ENCODE data around the gene OR6N2. TPM values are rescaled to one million over a fixed set of nuclear protein-coding genes. Genes with fewer than 3 reads are reported as not detected.
A peak's percentile ranks its signal among the peaks of the same experiment; 100 is the strongest.

Gene OR6N2
- polyA plus RNA-seq, 3 donors = not detected

- Histone ChIP-seq H3K36me3 (replicated peaks in 1 of 2; ENCODE audit: control insufficient read depth in 1 of 2, insufficient read depth in 2 of 2, low read length in 2 of 2) (no peaks in the 10 kb centered on the region), H3K4me2 (replicated peaks; ENCODE audit: extremely low read depth, low read length, poor library complexity, severe bottlenecking) (peak overlapping the region; percentile 45), H3K4me3 (replicated peaks in 1 of 3; ENCODE audit: low read depth in 2 of 3, low read length in 3 of 3) (peak overlapping the region in 1 of 3 experiments; percentile 46), H4K20me1 (ENCODE audit: insufficient read depth, low read length) (no peaks in the 10 kb centered on the region), H3K27ac (ENCODE audit: low read depth in 1 of 2, low read length in 2 of 2) (peak overlapping the region in 1 of 2 donors; percentile 25), H3K9ac (ENCODE audit: insufficient read depth, low read length, poor library complexity, severe bottlenecking) (no peak overlapping the region), H3K4me1 (ENCODE audit: control insufficient read depth in 1 of 2, insufficient read depth in 2 of 2, low read length in 2 of 2) (peaks cover 49 to 56% of the 10 kb centered on the region in 2 donors), H3K27me3 (ENCODE audit: control insufficient read depth in 2 of 2, insufficient read depth in 2 of 2, low read length in 2 of 2) (no peaks in the 10 kb centered on the region), H2AFZ (ENCODE audit: insufficient read depth, low read depth, low read length, poor library complexity, severe bottlenecking) (no peak overlapping the region), H3K9me3 (replicated peaks in 1 of 2; ENCODE audit: control insufficient read depth in 1 of 2, insufficient read depth in 1 of 2, low read length in 2 of 2) (no peaks in the 10 kb centered on the region), H3K79me2 (ENCODE audit: insufficient read depth, low read length) (peaks cover 58% of the 10 kb centered on the region)
- DNase-seq = no peak
- Mint-ChIP-seq H3K4me1 (peaks cover 53% of the 10 kb centered on the region), H3K27ac (peak overlapping the region in 2 of 7 donors; percentile 13 to 81), H3K4me3 (no peak overlapping the region), H3K36me3 (no peaks in the 10 kb centered on the region), H3K27me3 (ENCODE audit: low read depth in 3 of 3) (no peaks in the 10 kb centered on the region), H3K9me3 (peaks cover 0 to 5% (median 0%) of the 10 kb centered on the region in 7 donors)
- WGBS (ENCODE audit: insufficient coverage) = 98% methylated on average over 4 of the region's 6 CpGs
- no peak for TF ChIP-seq CTCF (IDR thresholded peaks at IDR 0.05)
- intact Hi-C loops (cut with micrococcal nuclease) = no loop called here
Observed at GRCh38 chr1:158794247-158794646, 13.2 kb upstream of the OR6N2 start.

GRCh38 chr1:158793604-158794003 is 12.6 kb upstream of the OR6N2 start:
- Histone ChIP-seq H3K4me1 (ENCODE audit: control insufficient read depth in 1 of 2, insufficient read depth in 2 of 2, low read length in 2 of 2) (peaks cover 42 to 50% of the 10 kb centered on the region in 2 donors), H3K4me3 (replicated peaks in 1 of 3; ENCODE audit: low read depth in 2 of 3, low read length in 3 of 3) (peak overlapping the region in 1 of 3 experiments; percentile 46), H3K36me3 (replicated peaks in 1 of 2; ENCODE audit: control insufficient read depth in 1 of 2, insufficient read depth in 2 of 2, low read length in 2 of 2) (no peaks in the 10 kb centered on the region), H4K20me1 (ENCODE audit: insufficient read depth, low read length) (no peaks in the 10 kb centered on the region), H3K9ac (ENCODE audit: insufficient read depth, low read length, poor library complexity, severe bottlenecking) (no peak overlapping the region), H3K4me2 (replicated peaks; ENCODE audit: extremely low read depth, low read length, poor library complexity, severe bottlenecking) (peak overlapping the region; percentile 45), H3K79me2 (ENCODE audit: insufficient read depth, low read length) (peaks cover 52% of the 10 kb centered on the region), H3K27ac (ENCODE audit: low read depth in 1 of 2, low read length in 2 of 2) (peak overlapping the region in 1 of 2 donors; percentile 25), H3K9me3 (replicated peaks in 1 of 2; ENCODE audit: control insufficient read depth in 1 of 2, insufficient read depth in 1 of 2, low read length in 2 of 2) (no peaks in the 10 kb centered on the region), H2AFZ (ENCODE audit: insufficient read depth, low read depth, low read length, poor library complexity, severe bottlenecking) (no peak overlapping the region), H3K27me3 (ENCODE audit: control insufficient read depth in 2 of 2, insufficient read depth in 2 of 2, low read length in 2 of 2) (no peaks in the 10 kb centered on the region)
- peaks cover 47% of the 10 kb centered on the region for H3K4me1 Mint-ChIP-seq
- intact Hi-C loops (cut with micrococcal nuclease) = no loop called here
- H3K9me3 Mint-ChIP-seq = peaks cover 0 to 5% (median 0%) of the 10 kb centered on the region in 7 donors
- peak; percentile 72 for TF ChIP-seq CTCF (IDR thresholded peaks at IDR 0.05)
- no peaks in the 10 kb centered on the region for H3K36me3 Mint-ChIP-seq
- peak; percentile 23 to 44 (median 34) for DNase-seq
- H3K4me3 Mint-ChIP-seq = peak overlapping the region in 1 of 2 donors; percentile 77
- peak overlapping the region in 2 of 7 donors; percentile 4 to 46 for H3K27ac Mint-ChIP-seq
- WGBS (ENCODE audit: insufficient coverage) = no CpG with 5 or more reads among the region's 2 CpGs
- no peaks in the 10 kb centered on the region for H3K27me3 Mint-ChIP-seq (ENCODE audit: low read depth in 3 of 3)
